ENCODE results near the gene TRAF3. TPM values are rescaled to one million over a fixed set of nuclear protein-coding genes. Genes with fewer than 3 reads are reported as not detected.

The TRAF3 gene
- total RNA-seq, 1 donor from 2014 or later = 8.5 TPM

DNA sequence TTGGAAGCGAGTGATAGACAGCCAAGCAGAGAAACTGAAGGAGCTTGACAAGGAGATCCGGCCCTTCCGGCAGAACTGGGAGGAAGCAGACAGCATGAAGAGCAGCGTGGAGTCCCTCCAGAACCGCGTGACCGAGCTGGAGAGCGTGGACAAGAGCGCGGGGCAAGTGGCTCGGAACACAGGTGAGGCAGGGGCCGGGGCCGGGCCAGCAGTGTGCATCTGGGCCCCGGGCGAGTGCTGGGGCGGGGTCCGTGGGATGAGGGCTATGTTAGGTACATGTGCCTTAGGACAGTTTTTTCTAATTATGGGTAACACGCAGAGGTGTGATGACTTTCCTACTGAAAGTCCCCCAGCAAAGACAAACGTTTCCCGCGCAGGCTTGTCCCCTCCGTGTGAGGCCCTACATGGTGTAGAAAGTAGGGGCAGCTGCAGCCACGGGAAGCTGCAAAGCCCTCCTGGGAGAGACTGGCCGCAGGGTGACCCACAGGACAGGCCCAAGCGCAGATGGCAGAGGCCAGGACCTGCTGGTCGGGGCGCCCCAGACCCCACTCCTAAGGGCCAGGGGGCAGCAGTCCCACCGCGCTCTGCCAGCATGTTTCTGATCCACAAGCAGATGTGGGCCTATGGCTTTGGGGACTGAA, 126.1 kb downstream of the TRAF3 start:
- ATAC-seq (no peak), DNase-seq (ENCODE audit: low spot score) (no peak)

DNA sequence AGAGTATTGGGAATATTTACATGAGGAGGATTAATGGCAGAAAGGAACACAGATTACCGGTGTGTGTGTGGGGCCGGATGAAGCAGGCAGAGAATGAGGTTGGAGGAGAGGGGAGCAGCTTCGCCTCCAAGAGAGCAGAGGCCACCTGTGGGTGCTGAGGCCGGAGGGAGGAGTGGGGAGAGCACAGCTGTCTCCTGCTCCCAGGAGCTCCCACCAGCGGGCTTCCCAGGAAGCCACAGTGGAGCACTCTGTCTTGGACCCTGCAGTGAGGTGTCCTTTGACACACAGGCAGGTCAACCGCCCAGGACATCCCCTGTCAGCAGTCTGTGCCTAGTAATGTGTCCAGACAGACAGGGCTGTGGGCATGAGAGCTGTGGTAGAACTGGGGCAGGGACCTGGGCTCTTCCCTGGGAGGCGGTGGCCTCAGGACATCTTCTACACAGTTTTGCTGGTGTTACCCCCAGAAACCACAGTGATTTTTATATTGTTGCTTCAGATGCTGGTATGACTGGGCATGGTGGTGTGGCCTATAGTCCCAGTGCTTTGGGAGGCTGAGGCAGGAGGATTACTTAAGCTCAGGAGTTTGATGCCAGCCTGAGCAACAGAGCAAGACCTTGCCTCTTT, 126.8 kb downstream of the TRAF3 start:
- DNase-seq (ENCODE audit: low spot score) (no peak), ATAC-seq (no peak)

DNA sequence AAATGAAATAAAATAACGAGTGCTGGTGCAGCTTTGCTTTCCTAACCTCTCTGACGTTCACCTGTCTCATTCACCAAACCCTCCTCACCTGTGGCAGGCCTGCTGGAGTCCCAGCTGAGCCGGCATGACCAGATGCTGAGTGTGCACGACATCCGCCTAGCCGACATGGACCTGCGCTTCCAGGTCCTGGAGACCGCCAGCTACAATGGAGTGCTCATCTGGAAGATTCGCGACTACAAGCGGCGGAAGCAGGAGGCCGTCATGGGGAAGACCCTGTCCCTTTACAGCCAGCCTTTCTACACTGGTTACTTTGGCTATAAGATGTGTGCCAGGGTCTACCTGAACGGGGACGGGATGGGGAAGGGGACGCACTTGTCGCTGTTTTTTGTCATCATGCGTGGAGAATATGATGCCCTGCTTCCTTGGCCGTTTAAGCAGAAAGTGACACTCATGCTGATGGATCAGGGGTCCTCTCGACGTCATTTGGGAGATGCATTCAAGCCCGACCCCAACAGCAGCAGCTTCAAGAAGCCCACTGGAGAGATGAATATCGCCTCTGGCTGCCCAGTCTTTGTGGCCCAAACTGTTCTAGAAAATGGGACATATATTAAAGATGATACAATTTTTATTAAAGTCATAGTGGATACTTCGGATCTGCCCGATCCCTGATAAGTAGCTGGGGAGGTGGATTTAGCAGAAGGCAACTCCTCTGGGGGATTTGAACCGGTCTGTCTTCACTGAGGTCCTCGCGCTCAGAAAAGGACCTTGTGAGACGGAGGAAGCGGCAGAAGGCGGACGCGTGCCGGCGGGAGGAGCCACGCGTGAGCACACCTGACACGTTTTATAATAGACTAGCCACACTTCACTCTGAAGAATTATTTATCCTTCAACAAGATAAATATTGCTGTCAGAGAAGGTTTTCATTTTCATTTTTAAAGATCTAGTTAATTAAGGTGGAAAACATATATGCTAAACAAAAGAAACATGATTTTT, 128.2 kb downstream of the TRAF3 start:
- no peak for DNase-seq (ENCODE audit: low spot score)
- no peak for ATAC-seq

DNA sequence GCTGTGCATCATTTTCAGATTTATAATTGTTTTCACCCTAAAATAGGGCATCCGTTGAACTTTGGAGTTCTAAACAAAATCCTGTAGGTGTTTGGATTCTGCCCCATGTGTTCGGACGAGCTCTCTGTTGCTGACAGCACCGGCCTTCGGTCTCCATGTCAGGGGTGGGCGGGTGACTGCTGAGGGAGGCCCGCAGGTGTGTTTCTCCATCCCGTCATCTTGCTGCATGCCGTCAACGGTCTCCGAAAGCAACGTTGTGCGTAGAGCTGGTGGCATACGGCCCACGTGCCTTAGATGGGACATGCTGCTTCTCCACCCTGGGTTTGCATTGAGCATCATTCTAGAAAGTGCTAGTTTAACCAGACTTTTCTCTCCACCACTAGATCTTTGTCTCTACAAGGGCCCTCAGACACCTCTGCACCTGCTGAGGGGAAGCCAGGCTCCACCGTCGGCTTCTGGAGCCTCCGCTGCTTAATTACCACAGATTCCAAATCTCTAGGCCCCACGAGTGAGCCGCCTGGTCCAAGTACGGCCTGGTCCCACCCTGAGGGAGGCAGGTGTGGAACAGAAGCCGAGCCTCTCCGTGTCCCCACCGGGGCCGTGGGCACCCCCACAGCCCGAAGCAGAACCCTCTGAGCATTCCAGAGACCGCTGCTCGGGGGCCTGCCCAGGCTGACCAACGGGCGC, 129.5 kb downstream of the TRAF3 start:
- DNase-seq (ENCODE audit: low spot score) (no peak), ATAC-seq (no peak)

DNA sequence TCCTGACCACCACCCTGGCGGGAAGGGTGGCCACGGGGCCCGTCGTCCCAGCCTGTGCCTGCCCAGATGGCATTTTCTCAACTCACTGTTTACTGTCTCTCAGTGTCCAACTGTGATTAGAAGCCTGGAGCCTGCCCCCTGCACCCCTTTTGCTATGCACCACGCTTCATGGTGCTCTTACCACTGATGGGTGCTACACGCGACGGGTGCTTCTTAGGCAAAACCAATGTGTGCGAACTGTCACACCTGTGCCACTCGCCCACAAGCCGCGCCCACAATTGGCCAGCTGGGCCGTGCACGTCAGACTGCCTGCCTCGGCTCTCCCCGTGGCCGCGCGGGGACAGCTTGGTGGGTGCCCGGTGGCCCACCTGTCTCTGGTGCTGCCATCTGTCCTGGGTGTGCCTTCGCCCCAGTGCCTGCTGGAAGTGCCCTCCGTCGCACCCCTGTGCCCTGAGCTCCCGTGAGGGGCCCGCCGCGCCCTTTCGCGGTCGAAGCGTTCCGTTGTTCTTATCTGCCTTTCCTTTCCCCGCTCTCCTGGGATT, 130.1 kb downstream of the TRAF3 start:
- ATAC-seq = no peak
- DNase-seq (ENCODE audit: low spot score) = no peak

DNA sequence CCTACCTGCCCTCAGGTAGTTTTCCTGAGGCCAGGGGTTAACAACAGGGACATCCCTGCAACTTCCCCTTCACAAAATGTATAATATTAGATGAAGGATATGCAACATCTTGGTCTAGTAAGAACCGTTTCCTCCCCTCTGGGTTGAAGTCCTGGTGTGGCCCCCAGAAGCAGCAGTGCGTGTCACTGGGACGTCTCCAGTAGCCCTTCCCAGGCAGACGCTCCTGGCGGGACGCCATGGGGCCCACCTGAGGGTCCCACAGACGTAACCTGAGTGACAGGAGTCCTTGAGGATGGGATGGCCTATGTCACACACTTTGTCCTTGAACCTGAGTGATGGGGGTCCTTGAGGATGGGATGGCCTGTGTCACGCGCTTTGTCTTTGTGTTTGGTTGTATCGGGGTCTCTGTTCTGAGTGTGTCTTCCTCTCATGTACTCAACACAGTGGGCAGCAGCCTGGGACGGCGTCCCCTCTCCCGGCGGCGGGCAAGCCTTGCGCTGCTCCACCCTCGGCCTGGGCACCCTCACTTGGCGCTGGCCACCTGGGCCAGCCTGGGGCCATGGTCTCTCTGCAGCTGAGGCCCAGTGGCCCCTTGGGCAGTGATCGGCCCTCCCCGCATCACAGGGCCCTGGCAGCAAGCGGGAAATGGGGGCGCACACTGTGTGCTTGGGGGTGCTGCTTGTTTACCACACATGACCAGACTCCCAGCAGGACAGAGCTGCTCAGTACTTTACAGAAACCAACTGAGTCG, 130.9 kb downstream of the TRAF3 start:
- no peak for ATAC-seq
- no peak for DNase-seq (ENCODE audit: low spot score)

DNA sequence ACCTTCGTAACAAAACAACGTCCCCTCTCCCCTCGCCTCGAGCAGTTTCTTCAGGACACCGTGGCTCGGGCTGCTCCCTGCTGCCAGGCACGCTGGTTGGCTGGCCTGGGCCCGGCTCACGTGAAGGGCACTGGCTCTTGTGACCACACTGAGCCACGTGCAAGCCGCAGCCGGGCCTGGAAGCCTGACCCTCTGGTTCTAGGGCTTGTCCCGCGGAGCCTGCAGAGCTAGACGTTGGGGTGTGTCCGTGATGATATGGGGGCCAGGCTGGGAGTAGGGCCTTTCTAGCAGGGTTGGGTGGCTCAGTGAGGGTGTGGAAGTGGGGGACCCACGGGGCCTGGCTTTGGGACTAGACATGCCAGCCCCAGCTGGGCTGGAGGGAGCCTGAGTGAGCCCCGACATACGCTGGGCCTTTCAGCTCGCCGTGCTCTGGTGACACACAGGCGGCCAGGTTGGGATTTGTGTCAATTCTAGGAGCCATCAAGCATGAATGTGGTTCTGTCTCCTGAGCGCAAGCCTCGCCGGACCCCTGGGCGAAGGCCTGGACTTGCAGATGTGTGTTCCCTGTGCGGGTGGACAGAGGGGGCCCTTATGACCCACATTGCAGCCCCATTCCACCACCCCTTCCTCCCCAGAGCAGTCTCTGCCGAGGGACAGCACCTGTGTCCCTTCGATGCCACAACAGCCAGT, 131.7 kb downstream of the TRAF3 start:
- ATAC-seq = no peak

DNA sequence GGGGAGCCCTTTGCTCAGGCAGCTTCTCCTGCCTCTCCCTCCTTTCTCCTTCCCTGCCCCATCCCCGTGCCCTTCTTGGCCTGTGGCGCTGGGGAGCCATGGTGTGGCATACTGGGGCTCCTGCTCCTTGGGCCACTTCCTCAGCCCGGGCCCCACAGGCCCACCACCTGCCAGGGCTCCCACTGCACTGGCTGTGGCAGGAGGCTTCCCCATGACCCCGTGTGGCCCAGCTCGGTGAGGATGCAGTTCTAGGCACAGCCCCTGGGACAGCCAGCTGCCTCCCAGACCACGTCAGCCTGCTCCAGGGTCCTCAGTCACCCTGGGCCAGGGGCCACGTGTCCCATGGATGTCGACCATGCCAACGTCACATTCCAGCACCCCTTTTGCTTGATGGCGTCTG, 132.2 kb downstream of the TRAF3 start:
- no peak for ATAC-seq
- DNase-seq (ENCODE audit: low spot score) = no peak

More for the DNA sequence above, 131.7 kb downstream of the TRAF3 start:
- no peak for DNase-seq (ENCODE audit: low spot score)

DNA sequence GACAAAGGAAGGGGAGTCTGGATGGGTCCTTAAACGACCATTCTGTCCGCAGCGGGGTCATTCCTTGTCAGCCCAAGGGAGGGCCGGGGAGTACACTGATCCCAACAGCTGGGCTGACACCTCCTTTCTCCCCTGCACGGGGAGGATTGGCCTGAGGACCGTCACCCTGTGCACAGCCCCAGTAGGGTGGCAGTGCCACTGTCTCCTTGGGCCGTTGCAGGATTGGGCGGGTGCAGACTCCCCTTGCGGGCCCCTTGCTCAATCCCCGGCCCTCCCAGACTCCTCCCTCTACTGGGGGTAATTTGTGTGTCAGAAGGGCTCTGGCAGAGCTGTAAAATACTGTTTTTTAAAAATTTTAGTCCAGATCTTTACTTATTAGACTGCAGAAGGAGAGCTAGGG, 132.7 kb downstream of the TRAF3 start:
- DNase-seq (ENCODE audit: low spot score) = no peak
- ATAC-seq = no peak

DNA sequence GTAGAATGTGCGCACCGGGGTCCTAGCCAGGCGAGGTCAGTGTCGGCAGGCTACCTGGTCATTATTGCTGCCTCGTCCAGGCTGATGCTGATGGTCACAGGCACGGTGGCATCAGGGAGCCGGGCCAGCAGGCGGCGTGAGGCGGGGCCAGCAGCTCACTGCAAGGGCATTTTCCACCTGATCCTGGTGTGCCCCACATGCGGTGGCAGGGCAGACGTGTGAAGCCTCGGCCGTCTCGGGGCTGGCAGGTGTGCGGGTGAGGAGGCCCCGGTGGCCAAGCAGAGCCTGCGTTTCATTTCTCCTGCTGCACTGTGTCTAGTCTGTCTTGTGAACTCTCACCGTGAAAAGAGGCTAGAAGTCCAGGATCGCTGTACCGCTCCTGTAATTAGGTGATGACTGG, 133.2 kb downstream of the TRAF3 start:
- ATAC-seq (no peak), DNase-seq (ENCODE audit: low spot score) (no peak)

DNA sequence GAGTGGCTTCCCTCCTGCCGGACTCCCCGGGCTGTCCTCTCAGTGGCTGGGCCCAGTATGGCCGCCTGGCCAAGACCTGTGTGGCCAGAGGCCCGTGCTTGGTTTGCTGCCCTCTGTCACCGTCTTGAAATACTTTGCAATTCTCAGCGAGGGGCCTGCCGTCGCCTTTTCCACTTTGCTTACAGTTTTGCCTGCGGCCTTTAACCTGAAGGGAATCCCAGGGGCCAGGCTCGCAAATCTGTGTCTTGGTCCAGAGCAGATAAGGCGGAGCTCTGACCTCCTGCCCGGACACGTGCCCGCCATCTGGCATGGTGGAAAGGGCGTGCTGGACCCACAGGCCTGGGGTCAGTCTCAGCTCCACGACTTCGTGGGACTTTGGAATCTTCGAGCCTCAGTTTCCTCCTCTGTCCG, 134.3 kb downstream of the TRAF3 start:
- ATAC-seq = no peak
- DNase-seq (ENCODE audit: low spot score) = no peak

DNA sequence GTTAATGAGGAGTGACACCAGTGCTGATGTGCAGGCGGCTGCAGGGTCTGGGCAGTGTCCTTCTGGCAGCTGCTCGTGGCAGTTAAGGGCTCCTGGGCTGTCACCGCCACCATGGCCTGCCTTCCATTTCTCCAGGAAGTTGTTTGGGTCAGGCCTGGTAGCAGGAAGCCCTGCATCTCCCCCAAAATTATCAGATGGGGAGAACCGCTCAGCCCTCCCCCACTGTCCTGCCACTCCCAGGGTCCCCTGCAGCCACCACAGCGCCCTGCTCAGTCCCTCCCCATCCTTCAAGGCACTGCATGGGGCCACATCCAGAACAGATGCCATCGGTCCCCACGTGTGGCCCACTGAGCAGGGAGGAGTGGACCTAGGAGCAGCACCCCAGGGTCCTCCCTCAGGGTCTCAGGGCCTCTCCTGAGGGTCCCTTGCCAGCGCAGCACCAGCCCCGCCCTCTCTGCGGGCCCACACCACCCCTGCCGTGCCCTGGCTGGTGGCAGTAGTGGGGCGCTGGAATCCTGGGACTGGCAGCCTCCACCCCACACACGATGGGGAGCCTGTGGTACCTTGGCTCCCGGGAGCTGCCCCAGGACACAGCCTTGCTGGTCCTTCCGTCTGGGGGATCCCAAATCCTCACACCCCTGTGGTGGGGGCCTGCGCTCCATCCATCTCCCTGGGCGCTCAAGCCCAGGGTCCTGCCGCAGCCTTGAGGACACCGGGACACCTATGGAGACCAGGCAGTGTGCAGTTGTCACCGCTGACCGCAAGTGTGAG, 134.9 kb downstream of the TRAF3 start:
- no peak for DNase-seq (ENCODE audit: low spot score)
- no peak for ATAC-seq

DNA sequence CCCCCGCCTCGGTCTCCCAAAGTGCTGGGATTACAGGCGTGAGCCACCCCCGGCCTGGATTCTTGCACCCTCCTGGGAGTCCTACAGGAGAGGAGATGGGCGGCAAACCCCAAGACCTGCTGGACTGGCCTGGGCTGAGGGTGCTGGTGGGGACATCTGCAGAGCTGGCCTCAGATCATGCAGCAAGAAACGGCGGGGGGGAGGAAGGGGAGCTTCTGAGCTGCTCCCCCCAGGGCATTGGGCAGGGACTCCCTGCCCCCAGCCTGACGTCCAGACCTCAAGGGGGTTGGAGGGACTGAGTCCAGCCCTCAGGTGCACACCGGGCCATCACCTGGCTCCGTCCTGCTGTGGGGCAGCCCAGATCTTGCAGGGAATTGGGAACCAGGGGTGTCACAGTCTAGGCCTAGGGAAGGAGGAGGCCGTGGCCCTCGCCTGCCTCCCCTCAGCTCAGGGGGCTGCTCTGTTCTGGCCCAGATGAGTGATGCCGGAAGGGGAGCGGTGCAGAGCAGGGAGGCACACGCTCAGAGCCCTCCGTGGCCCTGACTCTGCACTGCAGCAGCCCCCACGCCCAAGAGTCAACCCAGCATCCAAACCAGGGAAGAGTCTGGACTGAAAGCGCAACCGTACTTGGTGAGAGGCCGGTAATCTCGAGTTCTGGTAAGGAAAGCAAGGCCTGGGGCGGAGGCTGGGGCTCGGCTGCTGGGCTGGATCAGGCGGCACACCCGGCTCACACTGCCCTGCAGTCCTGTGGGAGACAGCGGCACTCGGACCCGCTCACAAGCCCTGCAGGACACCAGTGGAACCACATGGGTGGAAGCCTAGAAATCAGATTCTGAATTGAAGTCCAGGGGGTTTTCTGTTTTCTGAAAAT, 136.3 kb downstream of the TRAF3 start:
- no peak for ATAC-seq

DNA sequence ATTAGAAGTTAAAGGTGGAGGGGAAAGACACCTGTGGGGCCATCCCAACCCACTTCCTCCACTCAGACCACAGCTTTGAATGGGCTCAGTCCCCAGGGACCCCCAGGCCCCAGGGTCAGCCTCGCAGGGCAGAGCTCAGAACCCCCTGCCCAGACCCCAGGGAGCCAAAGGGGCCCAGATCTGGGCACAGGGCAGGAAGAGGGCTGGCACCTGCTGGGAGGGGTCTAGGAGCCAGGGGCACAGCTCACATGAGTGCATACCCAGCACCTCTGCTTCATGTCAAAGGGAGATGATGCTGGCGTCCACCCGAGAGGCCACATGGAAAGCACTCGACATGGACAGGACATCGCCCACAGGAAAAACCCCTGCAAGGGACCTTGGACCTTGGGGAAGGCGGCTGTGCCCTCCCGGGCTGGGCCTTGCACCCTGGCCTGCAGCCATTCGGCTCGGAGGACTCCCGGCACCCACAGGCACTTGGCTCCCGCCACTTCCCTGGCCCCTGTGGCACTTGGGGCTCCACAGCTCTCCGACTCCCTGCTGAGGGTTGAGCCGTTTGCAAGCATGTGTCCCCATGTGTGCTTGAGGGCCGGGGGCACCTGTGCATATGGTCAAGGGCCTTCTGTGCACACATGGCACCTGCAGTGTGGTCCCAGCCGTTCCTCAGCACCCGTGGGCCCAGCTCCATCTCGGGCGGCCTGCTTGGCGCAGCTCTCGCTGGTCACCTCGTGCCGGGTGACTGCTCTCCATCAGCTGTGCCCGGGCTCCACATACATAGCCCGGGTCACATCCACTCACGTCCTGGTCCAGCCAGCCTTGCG, 137.4 kb downstream of the TRAF3 start:
- no peak for DNase-seq (ENCODE audit: low spot score)
- ATAC-seq = peak; percentile 56

More for the DNA sequence above, 136.3 kb downstream of the TRAF3 start:
- no peak for DNase-seq (ENCODE audit: low spot score)

DNA sequence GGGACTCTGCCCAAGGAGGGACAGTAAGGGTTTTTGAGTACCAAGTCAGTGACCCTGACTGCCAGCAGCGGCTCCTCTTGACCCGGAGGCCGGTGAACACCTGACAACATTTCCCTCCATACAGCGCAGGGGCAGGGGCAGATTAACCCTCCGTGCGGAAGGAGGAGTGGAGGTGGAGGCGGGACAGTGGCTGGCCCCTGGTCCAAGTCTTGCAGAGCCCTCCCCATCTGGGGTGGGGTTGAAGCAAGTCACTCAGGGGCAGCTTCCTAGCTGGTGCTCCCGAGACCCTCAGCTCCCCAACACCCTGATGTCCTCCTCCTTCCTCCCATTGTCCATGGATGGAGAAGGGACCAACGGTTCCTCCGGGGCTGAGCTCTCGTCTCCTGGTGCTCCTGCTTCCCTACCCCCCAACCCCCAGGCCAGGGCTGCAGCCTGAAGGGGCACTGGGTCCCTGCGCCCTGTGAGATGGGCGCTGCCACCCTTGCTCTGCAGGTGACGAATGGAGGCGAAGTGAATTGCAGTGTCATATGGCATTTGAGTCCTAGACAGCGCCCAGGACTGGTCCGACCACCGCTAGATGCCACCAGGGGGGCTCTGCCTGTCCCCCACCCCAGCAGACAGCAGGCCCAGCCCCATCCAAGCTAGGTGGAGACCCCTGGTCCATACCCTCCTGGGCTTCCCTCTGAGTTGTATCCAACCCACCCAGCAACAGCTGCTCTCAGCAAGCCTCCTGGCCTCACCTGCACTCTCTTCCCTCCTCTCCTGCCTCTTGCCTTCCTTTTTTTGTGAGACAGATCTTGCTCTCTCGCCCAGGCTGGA, 138.3 kb downstream of the TRAF3 start:
- no peak for DNase-seq (ENCODE audit: low spot score)
- no peak for ATAC-seq

Data from left lobe of liver (tissue), 2 donors.